Eye (tissue), 1 donor: ENCODE results near the gene ALOX15B.
A peak's percentile ranks its signal among the peaks of the same experiment; 100 is the strongest.
"Not testable (repeated sequence)": the region's sequence is repeated elsewhere in the genome, so short reads cannot be mapped to it uniquely, and the experiment has no call there.

ENCODE experiments used
- DNase-seq: peaks from one replicate; pipeline ENCODE4 v3.0.0-alpha.2; 2015

ALOX15B gene

DNA sequence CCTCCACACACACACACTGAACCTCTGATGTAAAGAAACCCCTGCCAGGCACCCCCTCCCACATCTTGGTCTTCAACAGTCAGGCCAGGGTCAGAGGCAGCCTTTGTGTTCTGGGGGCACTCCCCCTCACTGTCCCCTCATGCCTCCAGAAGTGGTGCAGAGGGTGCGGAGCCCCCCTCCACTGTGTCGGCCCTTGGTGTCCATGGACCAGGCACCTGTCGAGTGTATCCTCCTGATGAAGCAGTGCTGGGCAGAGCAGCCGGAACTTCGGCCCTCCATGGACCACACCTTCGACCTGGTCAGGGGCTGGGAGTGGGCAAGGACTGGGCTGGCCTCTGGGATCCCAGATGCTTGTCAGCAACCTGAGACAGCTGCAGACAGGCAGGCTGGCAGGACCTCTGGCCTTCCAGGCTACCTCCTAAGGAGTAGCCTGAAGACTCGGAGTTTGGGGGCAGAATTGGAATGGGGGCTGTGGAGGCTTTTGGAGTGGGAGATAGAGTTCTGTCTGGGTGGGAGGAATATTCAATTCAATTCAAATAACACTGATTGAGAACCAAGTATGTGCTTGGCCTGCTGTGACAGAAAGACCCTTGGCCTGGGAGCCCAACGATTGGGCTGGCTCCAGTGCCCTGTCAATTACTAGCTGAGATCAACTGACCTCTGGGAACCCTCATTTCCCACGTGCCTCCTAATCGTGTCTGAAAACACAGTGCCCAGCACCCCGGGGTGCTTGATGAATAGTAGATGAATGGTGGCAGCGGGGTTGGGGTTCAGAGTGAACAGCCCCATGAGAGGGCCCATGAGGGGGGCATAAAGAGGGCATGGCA is 24.9 kb upstream of the ALOX15B start:
- no peak for DNase-seq

DNA sequence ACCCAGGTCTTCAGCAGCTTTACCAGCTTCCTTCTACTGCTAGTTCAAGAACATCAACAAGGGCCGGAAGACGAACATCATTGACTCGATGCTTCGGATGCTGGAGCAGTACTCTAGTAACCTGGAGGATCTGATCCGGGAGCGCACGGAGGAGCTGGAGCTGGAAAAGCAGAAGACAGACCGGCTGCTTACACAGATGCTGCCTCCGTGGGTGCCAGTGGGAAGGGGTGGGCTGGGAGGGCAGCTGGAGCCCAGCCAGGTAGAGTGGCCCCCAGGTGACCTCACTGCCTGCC is 24.4 kb upstream of the ALOX15B start:
- DNase-seq: no peak

DNA sequence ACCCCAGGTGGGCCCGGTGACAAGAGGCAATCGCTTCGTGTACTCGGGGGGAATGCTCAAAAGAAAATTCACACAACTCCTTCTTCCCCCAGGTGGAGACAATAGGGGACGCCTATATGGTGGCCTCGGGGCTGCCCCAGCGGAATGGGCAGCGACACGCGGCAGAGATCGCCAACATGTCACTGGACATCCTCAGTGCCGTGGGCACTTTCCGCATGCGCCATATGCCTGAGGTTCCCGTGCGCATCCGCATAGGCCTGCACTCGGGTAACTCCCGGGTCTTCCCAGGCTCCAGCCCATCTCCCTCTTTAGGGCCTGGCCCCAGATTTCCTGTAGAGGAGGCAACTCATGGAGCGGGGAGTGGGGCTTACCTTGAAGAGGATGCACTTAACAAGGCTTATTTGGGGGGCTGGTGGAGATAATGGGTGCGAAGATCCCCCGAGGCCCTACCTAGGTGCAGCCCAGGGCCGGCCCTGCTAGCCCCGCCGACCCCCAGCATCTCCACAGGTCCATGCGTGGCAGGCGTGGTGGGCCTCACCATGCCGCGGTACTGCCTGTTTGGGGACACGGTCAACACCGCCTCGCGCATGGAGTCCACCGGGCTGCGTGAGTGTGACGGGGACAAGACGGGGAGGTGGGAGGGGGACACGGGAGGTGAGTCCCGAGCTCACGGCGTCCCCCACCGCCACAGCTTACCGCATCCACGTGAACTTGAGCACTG is 23.5 kb upstream of the ALOX15B start:
- DNase-seq: no peak

DNA sequence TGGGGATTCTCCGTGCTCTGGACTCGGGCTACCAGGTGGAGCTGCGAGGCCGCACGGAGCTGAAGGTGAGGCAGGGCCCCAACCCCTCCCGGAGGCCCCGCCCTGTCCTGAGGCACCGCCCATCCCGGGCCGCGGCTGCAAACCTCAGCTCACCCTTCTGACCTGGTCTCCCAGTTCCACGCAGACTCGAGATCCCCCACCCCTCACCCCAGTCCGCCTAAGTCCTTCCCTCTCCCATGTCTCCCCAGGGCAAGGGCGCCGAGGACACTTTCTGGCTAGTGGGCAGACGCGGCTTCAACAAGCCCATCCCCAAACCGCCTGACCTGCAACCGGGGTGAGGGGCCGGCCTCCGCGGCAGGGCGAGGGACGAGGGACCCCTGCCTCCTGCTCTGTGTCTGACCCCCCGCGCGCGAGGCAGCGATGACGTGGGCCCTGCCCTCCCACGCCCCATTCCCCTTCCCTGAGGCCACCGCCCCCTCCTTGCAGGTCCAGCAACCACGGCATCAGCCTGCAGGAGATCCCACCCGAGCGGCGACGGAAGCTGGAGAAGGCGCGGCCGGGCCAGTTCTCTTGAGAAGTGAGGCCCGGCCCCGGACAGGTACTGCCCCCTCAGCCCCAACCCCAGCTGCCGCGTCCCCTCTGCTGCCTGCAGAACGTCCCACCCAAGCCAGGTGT is 22.8 kb upstream of the ALOX15B start:
- peak; percentile 62 for DNase-seq

DNA sequence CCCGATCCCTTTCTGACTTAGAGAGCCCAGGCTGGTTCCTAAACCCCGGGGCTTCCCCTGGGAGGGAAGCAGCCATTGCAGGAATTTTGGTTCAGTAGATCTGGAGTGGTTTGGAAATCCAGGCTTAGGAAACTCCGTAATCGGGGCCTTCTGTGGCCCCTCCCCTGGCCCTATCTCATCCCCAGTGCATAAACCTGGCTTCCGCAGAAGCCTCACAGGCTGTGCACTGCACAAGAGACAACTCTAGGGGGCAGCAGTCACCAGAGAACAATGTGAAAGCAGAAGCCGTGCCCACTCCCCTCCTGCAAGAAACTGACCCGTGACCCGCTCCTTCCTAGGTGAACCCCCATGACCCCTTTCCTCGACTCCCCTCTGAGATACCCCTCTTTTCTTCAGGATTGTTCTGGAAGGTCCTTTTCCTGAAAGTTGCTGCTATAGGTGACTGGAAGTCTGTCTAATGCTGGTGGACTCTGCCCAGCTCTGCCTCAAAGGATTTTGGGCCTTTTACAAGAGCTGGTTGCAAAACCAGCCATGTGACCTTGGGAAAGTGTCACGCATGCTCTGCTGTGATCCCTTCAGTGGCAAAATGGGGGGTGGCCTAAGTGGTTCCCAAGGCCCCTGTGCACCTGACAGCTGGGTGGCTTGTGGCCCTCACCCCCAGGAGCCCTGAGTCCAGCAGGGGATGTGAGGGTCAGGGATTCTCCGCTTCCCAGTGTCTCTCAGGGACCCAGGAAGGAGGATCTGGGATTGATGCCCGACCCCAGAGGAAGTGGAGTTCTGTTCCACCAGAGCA is 22.0 kb upstream of the ALOX15B start:
- peak; percentile 84 for DNase-seq

DNA sequence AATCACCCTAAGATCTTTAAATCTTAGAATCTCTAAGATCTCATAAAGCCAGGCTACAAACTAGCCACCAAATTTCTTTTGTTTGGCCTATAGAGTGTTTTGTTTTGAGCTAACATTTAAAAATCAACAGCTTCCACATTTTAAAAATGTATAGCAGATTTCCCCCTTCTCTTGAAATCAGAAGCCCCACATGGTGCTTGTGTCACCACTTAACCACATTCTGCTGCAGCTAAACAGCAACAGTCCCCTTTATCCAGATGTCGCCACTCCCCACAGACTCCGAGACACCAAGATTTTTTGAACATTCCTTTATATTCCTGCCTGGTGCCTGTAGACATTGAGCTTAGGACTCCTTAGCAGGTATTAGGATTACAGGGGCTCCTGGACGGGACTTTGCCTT is 20.4 kb upstream of the ALOX15B start:
- no peak for DNase-seq

DNA sequence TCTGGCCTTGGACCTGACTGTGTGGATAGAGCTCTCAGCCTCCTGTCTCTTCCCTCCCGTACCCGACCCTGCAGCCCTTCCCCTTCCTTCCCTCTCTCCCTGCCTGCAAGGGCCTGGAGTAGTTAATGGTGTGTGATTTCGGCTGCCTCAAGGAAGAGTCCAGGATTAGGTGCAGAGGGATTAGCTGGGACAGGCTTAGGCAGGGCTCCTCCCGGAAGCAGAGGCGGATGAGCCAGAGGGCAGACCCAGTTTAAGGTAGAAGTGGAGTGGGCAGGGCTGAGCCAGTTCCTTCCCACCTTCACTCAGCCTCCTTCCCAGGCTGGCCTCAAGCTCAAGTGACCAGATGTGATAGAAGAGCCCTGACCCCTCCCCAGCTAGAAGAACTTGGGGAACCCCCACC is 19.7 kb upstream of the ALOX15B start:
- DNase-seq: no peak

DNA sequence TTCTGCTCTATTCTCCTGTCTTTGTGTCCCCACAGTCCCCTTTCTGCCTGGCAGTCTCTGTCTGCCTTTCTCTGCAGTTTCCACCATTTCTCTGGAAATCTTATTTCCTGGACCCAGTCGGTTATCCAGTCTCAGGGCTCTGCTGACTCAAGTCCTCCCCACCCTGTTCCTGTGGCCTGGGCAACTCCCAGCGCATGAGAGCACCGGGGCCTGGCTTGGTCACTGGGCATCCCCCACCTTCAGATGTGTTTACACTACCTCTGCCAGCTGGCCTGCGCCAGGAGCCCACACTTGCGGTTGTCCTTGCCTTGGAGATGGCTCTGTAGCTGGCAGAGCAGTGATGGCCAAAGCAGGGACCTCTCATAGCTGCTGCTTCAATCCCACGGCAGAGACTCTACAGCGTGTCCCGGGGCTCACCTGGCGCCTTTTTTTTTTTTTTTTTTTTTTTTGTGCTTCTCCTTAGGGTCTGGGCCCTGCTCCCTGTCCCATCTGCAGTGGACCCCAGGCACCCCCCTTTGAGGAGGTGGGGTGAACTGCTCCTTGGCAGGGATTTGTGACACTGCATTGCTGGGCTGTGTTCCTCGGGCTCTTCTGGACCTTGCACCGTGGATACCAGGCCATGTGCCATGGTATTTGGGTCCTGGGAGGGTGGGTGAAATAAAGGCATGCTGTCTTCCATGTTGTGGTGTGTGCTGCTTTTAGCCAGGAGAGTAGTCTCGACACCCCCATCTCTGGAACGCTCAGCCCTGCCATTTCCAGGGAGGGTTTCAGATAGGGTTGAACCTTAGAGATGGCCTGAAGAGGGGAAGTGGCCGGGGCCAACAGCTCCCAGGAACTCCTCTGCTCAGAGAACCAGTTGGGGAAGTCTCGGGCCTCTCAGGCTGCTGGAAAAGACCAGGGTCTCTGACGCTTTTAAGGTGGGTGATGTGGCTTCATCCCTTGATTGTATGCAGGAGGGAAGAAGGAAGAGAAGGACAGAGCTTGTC is 18.9 kb upstream of the ALOX15B start:
- no peak for DNase-seq

DNA sequence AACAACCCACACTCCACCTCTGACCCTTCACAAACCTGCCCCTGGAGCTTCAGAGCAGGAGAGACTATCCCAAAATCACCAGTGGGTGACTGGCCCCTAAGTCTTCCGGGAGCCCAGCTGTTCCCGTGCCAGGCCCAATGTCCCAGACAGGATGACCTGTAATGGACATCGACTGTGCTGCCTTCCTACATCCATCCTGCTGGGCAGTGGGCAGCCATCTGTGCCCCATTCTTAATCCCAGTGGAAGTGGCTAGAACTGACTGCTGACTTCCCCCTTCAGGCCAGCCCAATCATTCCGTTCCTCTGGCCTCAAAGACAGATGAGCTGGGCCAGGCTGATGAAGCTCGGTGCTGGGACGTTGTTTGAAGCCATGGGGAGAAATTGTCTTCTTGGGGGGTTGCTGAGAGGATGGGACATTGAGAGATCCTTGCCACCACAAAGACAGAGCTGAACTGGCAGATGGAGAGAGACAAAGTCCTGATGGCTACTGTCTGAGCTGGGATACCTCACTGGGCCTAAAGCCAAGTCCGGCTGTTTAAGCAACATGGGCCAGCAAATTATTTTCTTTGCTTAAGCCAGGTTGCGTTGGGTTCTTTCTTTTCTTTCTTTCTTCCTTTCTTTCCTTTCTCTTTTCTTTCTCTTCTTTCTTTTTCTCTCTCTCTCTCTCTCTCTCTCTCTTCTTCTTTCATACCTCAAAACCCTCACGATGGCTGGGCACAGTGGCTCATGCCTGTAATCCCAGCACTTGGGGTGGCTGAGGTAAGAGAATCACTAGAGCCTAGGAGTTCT is 17.9 kb upstream of the ALOX15B start:
- DNase-seq: no peak

DNA sequence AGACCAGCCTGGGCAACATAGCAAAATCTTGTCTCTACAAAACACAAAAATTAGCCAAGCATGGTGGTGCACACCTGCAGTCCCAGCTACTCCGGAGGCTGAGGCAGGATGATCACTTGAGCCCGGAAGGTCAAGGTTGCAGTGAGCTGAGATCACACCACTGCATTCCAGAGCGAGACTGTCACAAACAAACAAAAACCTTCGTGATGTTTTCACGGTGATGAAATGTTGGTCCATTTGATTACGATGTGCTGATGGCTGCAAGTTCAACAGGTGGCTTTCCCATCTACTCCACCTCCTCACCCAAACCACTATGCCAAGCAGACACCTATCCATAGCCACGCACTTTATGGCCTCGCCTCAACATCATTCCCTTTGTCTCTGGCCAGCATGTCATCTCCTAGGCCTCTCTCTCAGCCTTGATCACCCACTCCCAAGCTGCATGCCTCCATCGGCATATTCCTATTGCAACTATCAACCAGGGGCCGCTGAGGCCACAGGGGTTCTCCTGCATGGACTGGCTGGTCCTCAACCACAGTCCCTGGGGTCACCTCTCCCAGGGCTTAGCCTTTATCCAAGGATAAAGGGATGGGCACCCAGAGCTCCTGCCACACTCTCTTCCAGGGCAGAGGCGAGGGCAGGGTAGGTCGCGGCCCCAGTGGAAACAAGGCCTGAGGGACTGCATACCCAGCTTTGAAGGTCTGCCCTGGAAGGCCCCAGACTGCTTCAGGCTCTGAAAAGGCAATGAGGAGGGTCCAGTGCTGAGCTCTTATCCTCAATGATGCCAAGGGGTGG is 17.1 kb upstream of the ALOX15B start:
- no peak for DNase-seq

DNA sequence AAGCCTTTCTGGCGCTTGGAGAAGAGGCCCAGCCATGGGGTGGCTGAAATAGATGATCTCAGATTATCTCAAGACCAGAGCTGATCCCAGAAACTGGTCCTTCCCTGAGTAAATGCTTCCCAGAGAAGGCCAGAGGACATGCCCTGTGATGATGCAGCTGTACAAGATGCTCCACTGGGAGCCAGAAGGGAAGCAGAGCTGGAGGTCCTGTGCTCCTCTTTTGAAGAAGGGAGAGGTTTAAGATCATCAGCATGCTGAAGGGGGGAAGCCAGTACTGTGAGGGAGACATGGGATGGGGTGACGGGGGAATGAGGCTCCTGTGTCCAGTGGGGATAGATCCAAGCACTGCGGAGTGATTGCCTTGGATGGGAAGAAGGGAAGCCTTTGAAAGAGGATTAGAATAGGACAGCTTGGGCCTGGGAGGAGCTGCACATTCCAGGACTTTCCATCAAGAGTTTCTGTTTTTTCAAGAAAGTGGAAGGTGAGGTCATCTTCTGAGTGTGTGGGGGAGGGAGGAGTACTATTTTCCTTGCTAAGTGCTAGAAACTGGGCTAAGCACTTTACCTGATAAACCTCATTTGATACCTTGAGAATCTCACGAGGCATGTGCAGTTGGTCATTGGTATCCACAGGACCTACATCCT is 16.4 kb upstream of the ALOX15B start:
- no peak for DNase-seq

DNA sequence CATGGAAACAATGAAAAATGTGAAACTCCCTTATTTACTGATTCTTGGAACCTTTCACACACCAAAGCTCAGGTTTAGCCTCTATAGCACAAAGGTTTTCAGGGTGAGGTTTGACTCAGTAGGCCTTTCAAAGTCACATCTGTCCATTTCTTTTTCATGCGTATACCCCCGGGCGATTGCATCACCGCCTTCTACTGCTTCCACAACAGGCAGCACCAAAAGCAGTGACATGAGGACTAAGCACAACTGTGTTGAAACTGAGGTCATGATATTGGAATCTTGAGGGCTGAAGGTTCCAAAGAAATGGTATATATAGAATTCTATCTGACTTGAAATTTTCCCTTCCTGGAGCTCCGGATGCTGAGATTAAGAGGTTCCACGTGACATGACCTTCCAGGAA is 14.7 kb upstream of the ALOX15B start:
- not testable (repeated sequence) for DNase-seq

DNA sequence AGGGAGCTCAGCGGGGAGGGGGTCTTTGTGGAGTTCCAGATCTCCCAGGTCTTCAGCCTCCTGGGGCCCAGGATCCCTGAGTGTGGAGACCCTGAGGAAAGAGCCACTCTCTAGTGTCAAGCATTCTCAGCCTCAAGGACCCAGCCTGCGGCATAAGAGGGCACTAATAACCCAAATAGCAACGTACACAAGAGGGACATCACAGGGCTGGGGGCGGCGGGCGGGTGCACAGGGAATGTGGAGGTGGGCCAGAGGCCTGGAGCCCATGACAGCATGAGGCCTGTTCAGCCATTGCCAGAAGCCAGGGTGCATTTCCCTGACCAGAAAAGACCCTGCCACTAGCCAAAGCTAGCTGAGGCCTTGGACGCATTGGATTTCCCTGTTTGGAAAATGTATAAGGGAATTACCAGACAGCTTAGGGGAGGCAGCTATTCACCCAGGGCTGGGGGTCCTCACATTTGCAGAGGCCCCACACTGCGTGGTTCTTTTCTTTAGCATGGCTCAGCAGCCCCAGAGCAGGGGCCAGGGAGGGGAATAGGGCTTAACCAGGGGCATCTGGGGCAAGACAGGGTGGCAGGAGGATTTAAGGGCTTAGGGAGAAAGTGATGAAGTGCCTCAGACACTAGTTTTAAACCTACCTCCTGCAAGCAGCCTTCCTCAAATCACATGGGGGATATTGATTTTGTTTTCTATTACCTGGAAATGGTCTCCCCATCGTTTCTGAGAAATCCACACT is 13.5 kb upstream of the ALOX15B start:
- DNase-seq: no peak

DNA sequence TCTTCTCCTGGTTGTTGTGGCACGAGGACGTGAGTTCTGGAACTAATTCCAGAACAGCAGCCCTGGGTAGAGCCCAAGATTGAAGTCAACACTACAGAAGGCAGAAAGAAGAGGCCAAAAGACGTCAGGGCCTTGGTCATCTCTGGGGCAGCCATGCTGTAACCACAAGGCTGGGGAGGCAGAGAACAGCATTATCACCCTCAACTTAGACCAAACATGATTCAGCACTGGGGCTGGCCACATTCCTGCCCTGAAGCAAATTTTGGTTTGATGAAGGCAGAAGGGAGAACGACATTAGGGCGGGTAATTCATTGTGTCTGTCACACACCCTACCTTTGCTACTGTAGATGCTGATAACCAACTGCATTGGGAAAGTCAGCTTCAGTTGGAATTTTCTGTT is 9.7 kb upstream of the ALOX15B start:
- DNase-seq: no peak

DNA sequence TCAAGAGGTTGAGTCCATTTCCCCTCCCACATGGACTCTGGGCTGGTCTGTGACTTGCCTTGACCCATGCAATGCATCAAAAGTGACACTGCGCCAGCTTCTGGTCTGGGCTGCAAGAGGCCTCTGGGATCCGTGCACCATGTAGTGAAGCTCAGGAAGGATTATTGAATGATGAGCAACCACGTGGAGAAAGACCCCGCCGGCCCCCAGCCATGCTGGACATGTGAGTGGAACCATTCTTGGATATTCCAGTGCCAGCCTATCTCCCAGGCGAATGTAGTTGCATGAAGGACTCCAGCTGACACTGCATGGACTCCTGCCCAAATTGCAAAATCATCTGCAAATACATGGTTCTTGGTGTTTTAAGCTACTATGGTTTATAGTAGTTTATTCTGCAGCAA is 7.6 kb upstream of the ALOX15B start:
- DNase-seq: no peak

DNA sequence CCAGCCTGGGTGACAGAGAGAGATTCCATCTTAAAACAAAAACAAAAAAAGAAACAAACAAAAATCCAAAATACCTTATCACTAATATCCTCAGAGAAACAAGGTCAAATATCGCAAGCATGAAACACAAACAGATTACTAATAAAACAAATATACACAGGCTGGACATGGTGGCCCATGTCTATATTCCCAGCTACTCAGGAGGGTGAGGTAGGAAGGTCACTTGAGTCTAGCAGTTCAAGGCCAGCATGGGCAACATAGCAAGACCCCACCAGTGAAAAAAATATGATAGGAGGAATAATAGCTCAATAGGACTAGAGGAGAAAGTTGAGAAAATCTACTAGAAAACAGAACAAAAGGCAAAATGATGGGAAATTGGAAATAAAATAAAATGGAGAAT is 6.9 kb upstream of the ALOX15B start:
- DNase-seq: no peak

DNA sequence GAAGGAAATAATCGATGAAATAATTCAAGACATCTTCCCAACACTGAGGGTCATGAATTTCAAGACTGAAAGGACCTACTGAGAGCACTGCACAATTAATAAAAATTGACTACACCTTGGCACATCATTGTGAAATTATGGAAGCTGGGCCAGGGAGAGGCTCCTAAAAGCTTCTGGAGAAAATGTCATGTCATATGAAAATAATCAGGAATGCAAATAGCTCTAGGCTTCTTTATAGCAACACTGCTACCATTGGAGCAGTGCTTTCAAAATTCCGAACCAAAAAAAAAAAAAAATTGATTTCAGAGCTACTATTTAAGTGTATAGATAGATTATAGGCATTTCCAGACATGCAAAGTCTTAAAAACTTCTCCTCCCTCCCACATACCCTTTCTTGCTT is 6.4 kb upstream of the ALOX15B start:
- DNase-seq: no peak

DNA sequence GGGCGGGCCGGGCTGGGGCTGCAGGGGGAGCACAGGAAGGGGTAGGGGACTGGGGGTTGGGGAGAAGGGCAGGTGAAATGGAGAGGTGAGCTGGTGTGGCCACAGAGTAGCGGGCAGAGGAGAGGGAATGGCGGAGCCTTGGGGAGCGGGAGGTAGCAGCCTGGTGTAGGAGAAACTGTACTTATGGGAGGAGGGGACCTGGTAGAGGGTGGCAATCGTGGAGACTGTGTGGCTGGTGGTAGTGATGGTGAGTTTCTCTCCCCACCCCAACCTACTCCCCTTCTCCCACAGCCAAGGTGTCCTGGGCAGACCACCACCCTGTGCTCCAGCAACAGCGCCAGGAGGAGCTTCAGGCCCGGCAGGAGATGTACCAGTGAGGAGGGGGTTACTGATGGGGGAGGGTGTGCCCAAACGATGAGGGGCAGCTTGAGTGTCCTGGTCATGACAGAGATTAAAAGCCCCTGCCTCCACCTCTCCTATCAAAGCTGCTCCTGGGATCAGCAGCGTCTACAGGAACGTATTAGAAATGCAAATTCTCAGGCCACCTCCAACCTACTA is 831 bp downstream of the ALOX15B start:
- no peak for DNase-seq
